ENCODE measurements around the gene CCNH.

Gene CCNH

DNA sequence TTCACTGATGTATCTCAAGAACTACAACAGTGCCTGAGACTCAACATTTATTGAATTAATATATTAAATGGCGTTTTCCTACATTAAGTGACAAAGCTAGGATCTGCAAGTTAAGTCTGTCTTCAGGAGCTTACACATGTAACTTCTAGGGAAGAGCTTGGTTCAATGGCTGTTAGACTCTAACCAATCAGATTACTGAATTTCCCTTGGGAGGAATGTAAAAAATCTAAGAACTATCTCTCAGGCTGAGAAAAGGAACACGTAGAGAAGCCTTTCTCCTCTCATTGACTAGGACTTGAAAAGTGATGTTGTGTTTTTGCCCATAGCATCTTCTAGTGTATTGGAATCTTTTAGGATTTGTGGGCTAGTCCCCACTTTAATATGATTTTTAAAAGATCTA lies 53.6 kb downstream of the CCNH start:
- no peak for DNase-seq

DNA sequence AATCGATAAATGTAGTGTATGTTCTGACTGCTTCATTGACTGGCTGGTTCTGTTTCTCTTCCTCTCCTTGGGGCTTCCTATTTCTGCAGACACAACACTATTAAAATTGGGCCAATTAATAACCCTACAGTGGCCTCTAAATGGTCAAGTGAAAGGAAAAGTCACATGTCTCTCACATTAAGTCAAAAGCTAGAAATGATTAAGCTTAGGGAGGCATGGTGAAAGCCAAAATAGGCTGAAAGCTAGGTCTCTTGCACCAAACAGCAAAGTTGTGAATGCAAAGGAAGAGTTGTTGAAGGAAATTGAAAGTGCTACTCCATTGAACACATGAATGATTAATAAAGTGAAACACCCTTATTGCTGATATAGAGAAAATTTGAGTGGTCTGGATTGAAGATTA lies 58.2 kb downstream of the CCNH start:
- no peak for DNase-seq

- DNase-seq: no peak
Measured at GRCh38 chr5:87347841-87348240, 64.9 kb downstream of the CCNH start.

DNA sequence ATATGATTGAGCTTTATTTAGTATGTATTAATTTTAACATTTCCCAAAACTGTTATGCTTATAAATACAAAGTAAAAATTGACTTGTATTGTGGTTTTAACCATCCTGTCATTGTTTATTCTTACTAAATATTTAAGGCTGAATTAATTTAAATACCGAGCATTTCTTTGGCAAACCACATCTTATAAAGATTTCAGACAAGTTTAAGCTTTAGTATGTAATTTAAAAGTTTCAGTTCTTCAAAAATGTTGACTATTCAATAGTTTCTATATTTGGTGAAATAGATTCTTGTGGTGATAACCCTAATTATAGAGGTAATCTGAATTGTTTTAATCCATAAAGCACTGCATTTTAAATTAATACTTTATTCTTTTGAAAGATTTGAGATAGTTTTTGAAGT lies 65.5 kb downstream of the CCNH start:
- no peak for DNase-seq
